ENCODE measurements around the gene MRPL17. TPM values are rescaled to one million over a fixed set of nuclear protein-coding genes. Genes with fewer than 3 reads are reported as not detected.
A peak's percentile ranks its signal among the peaks of the same experiment; 100 is the strongest.

Gene MRPL17
- total and polyA plus RNA-seq, 2 of the 13 experiments (the other 11 are each of a cell fraction or from before 2014, with no cell fraction given), result 59.4 to 90.0 TPM

DNA sequence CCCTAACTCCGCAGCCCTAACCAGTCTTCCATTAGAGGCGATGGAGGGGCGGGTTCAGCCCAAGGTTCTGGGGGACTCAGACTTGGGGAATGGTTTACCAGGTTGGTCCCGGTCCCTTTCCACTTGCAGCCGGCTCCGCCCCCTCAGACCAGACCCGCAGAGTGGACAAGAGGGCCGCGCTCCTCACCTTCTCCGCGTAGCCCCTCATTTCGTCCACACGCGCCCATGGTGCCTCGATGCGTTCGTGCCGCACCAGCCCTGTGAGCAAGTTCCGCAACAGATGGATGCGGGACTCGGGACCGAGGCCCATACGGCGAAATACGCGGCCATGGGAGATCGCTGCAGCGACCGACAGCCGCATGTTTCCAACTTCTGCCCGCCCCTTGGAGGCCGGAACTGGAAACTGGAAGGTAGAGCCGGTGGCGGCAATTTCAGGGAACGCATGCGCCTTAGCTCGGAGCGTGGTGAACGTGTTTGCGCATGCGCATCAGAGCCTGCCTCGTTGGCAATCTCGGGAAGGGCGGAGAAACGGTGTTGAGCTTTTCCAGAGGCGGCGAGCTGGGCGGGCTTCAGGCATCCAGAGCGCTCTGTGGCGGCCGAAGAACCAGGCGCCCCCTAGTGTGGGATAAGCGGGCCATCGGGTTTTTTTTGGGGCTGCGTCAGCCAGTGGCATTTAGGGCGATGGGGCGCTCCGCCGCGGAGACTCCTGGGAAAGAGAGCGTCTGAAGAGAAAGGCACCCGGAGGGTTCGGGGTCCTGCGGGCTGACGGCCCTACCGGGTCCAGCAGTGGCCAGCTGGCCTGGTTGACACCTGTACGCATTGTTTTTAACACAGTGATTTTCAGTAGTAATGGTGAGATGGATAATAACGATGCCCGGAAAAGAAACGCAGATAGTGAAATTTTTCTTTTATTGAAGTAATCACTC is at the start of gene MRPL17 (continued):
- TF ChIP-seq, protein P1, sequence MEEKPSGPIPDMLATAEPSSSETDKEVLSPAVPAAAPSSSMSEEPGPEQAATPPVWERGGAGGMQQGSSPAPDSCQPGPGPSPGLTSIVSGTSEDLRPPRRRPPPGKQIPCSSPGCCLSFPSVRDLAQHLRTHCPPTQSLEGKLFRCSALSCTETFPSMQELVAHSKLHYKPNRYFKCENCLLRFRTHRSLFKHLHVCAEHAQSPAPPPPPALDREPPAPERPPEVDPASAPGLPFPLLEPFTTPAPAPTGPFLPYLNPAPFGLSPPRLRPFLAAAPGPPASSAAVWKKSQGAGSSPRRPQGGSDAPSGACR (CRISPR knock-in tag; IDR thresholded peaks at IDR 0.05), result peak; percentile 61; the same call in 1 of the 2 replicates
- TF ChIP-seq MXD4 (CRISPR knock-in tag; IDR thresholded peaks at IDR 0.05) (peak; percentile 95), ZNF160 (CRISPR knock-in tag; IDR thresholded peaks at IDR 0.05) (no peak; the same call in 1 of the 2 replicates), POLR2AphosphoS5 (IDR thresholded peaks at IDR 0.05; ENCODE audit: low read depth, low read length) (peak; percentile 97), NKX3-1 (CRISPR knock-in tag; IDR thresholded peaks at IDR 0.05) (peak; percentile 57; the same call in 1 of the 2 replicates), HNF1A (IDR thresholded peaks at IDR 0.05; ENCODE audit: low read depth) (no peak), HNF1A (CRISPR knock-in tag; IDR thresholded peaks at IDR 0.05; ENCODE audit: borderline replicate concordance) (peak; percentile 66; the same call in 1 of the 2 replicates), PHB2 (IDR thresholded peaks at IDR 0.05; ENCODE audit: partially characterized antibody) (no peak), XBP1 (CRISPR knock-in tag; IDR thresholded peaks at IDR 0.05) (no peak; the same call in 1 of the 2 replicates), ZBTB7B (CRISPR knock-in tag; IDR thresholded peaks at IDR 0.05) (peak; percentile 56; the same call in 1 of the 2 replicates), ZNF501 (CRISPR knock-in tag; IDR thresholded peaks at IDR 0.05) (peak; percentile 95), FOXP4 (CRISPR knock-in tag; IDR thresholded peaks at IDR 0.05) (peak; percentile 72), HBP1 (CRISPR knock-in tag; IDR thresholded peaks at IDR 0.05; ENCODE audit: low read depth) (peak; percentile 85), CBX5 (CRISPR knock-in tag; IDR thresholded peaks at IDR 0.05; ENCODE audit: borderline replicate concordance) (no peak; the same call in 1 of the 2 replicates), HNRNPL (IDR thresholded peaks at IDR 0.05; ENCODE audit: low read depth, low read length) (peak; percentile 76; the same call in 1 of the 2 replicates), ZBTB3 (CRISPR knock-in tag; IDR thresholded peaks at IDR 0.05; ENCODE audit: borderline replicate concordance, low read depth) (no peak), HNRNPUL1 (IDR thresholded peaks at IDR 0.05; ENCODE audit: low read depth, low read length) (no peak), ZNF256 (CRISPR knock-in tag; conservative IDR thresholded peaks at IDR 0.05) (peak; percentile 30; the same call in 1 of the 2 replicates), MAZ (IDR thresholded peaks at IDR 0.05; ENCODE audit: borderline replicate concordance, low read depth, low read length) (peak; percentile 49; the same call in 1 of the 2 replicates), MAZ (CRISPR knock-in tag; IDR thresholded peaks at IDR 0.05; ENCODE audit: low read depth) (peak; percentile 83; the same call in 1 of the 2 replicates), ADNP (CRISPR knock-in tag; IDR thresholded peaks at IDR 0.05) (no peak)

All from HepG2 (cell line).